ENCODE data around the gene C3orf20. TPM values are rescaled to one million over a fixed set of nuclear protein-coding genes. Genes with fewer than 3 reads are reported as not detected.

The C3orf20 gene
- total and polyA plus RNA-seq, 4 donors = 0.16 to 0.30 TPM; not detected in 2

DNA sequence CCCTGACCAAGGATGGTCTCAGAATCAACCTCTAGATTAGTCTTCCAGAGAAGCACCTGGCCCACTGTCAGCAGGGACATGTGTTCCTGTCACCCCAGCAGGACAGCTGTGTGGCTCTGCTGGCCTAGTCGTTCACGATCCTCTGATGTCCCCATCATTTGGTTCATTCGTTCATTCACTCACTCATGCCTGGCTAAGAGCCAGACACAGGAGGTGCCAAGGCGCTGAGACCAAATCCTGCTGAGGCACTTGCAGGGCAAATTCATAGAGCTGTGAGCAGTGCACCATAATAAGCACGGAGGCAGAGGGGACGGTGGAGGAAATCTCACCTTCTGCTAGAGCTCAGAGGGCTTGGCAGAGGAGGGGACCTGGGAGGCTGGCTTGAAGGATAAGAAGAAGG lies 93.9 kb downstream of the C3orf20 start:
- DNase-seq = no peak
- no peaks in the 10 kb centered on the region for H3K9me3 ChIP-seq (ENCODE audit: control insufficient read depth, low read length)
- 59 to 72% methylated on average over 6 of the region's 6 CpGs for WGBS, 2 donors

DNA sequence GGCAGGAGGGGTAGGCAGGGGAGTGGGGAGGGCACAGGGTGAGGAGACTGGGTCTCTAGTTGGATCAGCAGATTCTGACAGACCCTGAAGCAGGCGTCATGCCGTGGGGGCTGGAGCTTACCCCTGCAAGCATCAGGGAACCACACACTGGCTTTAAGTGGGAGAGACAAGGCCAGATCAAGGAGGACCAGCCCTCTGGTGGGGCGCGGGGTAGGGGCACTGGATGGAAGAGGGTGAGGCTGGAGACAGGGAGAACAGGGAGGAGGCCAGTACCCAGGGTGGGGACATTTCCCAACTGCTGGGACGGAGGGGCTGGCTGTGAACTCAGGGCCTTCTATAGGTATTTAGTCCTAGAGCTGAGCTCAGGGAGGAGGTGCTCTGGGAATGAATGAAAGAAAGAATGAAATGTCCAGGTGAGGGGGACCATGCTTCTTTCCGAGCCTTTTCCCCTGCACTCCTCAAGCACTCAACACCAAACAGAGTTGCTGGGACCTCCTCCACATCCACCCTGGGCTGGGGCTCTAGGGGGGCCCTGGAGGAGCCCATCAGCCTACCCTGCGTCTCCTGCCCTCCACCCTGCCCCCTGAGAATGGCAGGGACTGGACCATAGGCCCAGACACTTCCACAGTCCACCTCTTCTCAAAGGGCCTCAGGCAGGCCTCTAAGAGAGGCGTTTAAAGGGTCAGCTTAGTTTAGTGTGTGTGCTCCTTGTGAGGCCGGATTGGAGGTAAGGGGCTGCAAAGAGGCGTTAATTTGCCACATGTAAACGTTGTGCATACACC lies 94.8 kb downstream of the C3orf20 start:
- Histone ChIP-seq H3K4me3 (ENCODE audit: low read length in 2 of 2) (no peak overlapping the region), H3K9me3 (ENCODE audit: control insufficient read depth, low read length) (no peaks in the 10 kb centered on the region), H3K27me3 (ENCODE audit: control insufficient read depth in 1 of 2, insufficient read depth in 2 of 2, low read length in 1 of 2) (no peaks in the 10 kb centered on the region), H3K36me3 (ENCODE audit: control insufficient read depth in 1 of 2, insufficient read depth in 2 of 2, low read length in 1 of 2) (no peaks in the 10 kb centered on the region), H3K27ac (ENCODE audit: low read depth in 1 of 2, low read length in 2 of 2) (no peak overlapping the region), H3K4me1 (ENCODE audit: control insufficient read depth in 1 of 2, insufficient read depth in 2 of 2, low read length in 2 of 2) (no peaks in the 10 kb centered on the region)
- DNase-seq (no peak), ATAC-seq (ENCODE audit: low FRiP score) (no peak)
- intact Hi-C loops (cut with DNase I) = no loop called here
- 91 to 93% methylated on average over 11 of the region's 11 CpGs for WGBS, 2 donors

More for the DNA sequence above, 93.9 kb downstream of the C3orf20 start:
- ATAC-seq (ENCODE audit: low FRiP score) = no peak
- Histone ChIP-seq H3K27me3 (ENCODE audit: control insufficient read depth in 1 of 2, insufficient read depth in 2 of 2, low read length in 1 of 2) (no peaks in the 10 kb centered on the region), H3K4me3 (ENCODE audit: low read length in 2 of 2) (no peak overlapping the region), H3K36me3 (ENCODE audit: control insufficient read depth in 1 of 2, insufficient read depth in 2 of 2, low read length in 1 of 2) (no peaks in the 10 kb centered on the region), H3K27ac (ENCODE audit: low read depth in 1 of 2, low read length in 2 of 2) (no peak overlapping the region), H3K4me1 (ENCODE audit: control insufficient read depth in 1 of 2, insufficient read depth in 2 of 2, low read length in 2 of 2) (no peaks in the 10 kb centered on the region)
- intact Hi-C loops (cut with DNase I) = no loop called here

DNA sequence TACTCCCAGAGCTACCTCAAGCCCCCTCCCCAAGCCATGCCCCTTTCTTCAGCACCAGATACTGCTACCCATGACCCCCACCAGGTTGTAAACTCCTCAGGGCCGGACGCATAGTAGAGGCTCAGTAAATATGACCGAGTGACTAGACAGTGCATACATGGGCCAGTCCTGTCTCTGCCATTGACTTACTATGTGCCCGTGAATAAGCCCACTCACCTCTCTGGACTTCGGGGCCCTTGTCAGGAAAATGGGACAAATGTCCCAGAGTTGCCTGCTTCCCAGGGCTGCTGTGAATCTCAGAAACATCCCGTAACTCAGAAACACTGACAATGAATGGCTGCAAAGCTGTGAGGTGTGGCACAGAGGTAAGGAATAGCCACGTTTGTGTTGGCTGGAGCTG lies 95.7 kb downstream of the C3orf20 start:
- ATAC-seq (ENCODE audit: low FRiP score) (no peak), DNase-seq (no peak)
- H3K4me3 ChIP-seq (ENCODE audit: low read length in 2 of 2) = no peak overlapping the region
- no peaks in the 10 kb centered on the region for H3K27me3 ChIP-seq (ENCODE audit: control insufficient read depth in 1 of 2, insufficient read depth in 2 of 2, low read length in 1 of 2)
- WGBS, 2 donors = 95 to 96% methylated on average over 7 of the region's 7 CpGs
- no peak overlapping the region for H3K27ac ChIP-seq (ENCODE audit: low read depth in 1 of 2, low read length in 2 of 2)
- intact Hi-C loops (cut with DNase I) = no loop called here
- H3K36me3 ChIP-seq (ENCODE audit: control insufficient read depth in 1 of 2, insufficient read depth in 2 of 2, low read length in 1 of 2) = no peaks in the 10 kb centered on the region
- no peaks in the 10 kb centered on the region for H3K9me3 ChIP-seq (ENCODE audit: control insufficient read depth, low read length)
- H3K4me1 ChIP-seq (ENCODE audit: control insufficient read depth in 1 of 2, insufficient read depth in 2 of 2, low read length in 2 of 2) = no peaks in the 10 kb centered on the region

DNA sequence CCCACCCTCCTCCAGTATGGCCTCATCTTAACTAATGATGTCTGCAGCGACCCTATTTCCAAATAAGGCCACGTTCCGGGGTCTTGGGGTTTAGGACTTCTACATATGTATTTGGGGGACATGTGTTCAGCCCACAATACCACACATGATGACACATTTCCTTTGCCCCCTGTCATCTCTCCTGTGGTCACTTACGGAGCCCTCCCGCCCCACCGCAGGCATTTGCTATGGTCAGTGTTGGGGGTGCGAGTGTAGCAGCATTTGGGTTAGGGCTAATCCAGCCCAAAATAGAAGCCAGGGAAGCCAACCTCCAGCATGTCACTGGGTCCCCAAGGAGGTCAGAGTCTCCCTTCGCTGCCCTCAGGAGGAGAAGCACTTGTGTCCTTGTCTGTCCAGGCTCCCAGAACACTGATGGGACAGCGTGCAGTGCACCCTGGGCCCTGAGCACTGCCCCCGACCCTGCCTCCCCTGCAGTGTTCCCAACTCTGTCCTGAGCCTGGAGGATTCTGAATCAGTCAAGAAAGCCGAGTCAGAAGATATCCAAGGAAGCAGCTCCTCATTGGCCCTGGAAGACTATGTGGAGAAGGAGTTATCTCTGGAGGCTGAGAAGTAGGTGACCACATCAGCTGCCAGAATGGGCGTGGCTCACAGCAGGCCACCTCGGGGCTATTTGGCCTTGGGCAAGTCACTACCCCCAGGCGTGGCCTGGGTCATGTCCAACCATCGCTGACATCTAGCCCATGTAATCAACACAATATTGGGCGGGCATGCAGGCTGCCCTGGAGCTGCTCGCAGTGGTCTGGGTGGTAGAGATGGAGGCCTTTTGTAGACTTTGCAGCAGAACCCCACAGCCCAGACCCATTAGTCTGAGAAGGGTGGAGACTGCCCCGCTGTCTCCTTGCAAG lies 96.9 kb downstream of the C3orf20 start:
- H3K9me3 ChIP-seq (ENCODE audit: control insufficient read depth, low read length) = no peaks in the 10 kb centered on the region
- DNase-seq (no peak), ATAC-seq (ENCODE audit: low FRiP score) (no peak)
- H3K4me1 ChIP-seq (ENCODE audit: control insufficient read depth in 1 of 2, insufficient read depth in 2 of 2, low read length in 2 of 2) = no peaks in the 10 kb centered on the region
- 86 to 90% methylated on average over 18 of the region's 18 CpGs for WGBS, 2 donors
- H3K27me3 ChIP-seq (ENCODE audit: control insufficient read depth in 1 of 2, insufficient read depth in 2 of 2, low read length in 1 of 2) = no peaks in the 10 kb centered on the region
- intact Hi-C loops (cut with DNase I) = no loop called here
- no peak overlapping the region for H3K4me3 ChIP-seq (ENCODE audit: low read length in 2 of 2)
- no peak overlapping the region for H3K27ac ChIP-seq (ENCODE audit: low read depth in 1 of 2, low read length in 2 of 2)
- no peaks in the 10 kb centered on the region for H3K36me3 ChIP-seq (ENCODE audit: control insufficient read depth in 1 of 2, insufficient read depth in 2 of 2, low read length in 1 of 2)

DNA sequence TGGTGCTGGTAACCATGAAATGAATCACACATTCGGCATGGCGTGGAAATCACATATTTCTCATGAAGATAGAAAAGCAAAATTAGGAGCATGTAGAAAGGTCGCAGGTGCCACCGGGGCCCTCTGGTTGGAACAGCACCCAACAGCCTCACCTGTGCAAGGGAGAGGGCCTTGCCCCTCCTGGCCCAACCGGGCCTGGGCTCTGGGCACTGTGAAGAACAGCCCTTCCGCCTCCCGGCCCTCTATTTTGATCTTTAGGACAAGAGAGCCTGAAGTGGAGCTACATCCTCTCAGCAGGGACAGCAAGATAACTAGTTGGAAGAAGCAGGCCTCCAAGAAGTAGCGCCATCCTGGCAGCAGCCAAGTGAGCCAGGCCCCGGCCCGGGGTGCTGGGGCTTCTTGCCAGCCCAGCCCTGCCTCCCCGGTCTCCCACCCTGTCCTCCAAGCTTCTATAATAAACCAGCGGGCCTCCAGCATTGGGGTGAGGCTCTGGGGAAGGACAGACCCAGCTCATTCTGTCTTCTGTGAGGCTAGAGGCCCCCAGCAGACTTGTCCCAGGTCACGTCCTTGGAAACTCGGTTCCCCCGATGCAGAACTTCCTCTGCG lies 97.7 kb downstream of the C3orf20 start:
- H3K27ac ChIP-seq (ENCODE audit: low read depth in 1 of 2, low read length in 2 of 2) = no peak overlapping the region
- no peaks in the 10 kb centered on the region for H3K27me3 ChIP-seq (ENCODE audit: control insufficient read depth in 1 of 2, insufficient read depth in 2 of 2, low read length in 1 of 2)
- no peak overlapping the region for H3K4me3 ChIP-seq (ENCODE audit: low read length in 2 of 2)
- intact Hi-C loops (cut with DNase I) = no loop called here
- DNase-seq = no peak
- no peak for ATAC-seq (ENCODE audit: low FRiP score)
- no peaks in the 10 kb centered on the region for H3K36me3 ChIP-seq (ENCODE audit: control insufficient read depth in 1 of 2, insufficient read depth in 2 of 2, low read length in 1 of 2)
- no peaks in the 10 kb centered on the region for H3K9me3 ChIP-seq (ENCODE audit: control insufficient read depth, low read length)
- H3K4me1 ChIP-seq (ENCODE audit: control insufficient read depth in 1 of 2, insufficient read depth in 2 of 2, low read length in 2 of 2) = no peaks in the 10 kb centered on the region
- WGBS, 2 donors = 88 to 92% methylated on average over 16 of the region's 16 CpGs

DNA sequence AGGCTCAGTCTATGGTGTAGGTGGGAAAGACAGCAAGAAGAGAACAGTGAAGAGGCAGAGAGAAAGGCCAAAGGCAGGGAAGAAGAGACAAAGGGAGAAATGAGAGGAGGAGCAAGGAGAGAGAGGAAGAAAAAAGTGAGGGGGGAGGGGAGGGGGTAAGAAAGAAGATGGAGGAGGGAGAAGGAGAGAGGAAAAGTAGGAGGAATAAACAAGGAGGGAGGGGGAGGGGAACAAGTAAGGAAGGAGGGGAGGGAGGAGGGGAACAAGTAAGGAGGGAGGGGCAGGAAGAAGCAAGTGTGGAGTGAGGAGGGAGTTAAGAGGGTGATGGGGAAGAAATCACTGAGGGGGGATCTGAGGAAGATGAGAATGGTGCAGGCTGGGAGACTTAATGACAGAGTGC lies 98.3 kb downstream of the C3orf20 start:
- Histone ChIP-seq H3K27me3 (ENCODE audit: control insufficient read depth in 1 of 2, insufficient read depth in 2 of 2, low read length in 1 of 2) (no peaks in the 10 kb centered on the region), H3K9me3 (ENCODE audit: control insufficient read depth, low read length) (no peaks in the 10 kb centered on the region), H3K4me1 (ENCODE audit: control insufficient read depth in 1 of 2, insufficient read depth in 2 of 2, low read length in 2 of 2) (no peaks in the 10 kb centered on the region), H3K36me3 (ENCODE audit: control insufficient read depth in 1 of 2, insufficient read depth in 2 of 2, low read length in 1 of 2) (no peaks in the 10 kb centered on the region), H3K27ac (ENCODE audit: low read depth in 1 of 2, low read length in 2 of 2) (no peak overlapping the region), H3K4me3 (ENCODE audit: low read length in 2 of 2) (no peak overlapping the region)
- no peak for DNase-seq
- intact Hi-C loops (cut with DNase I) = no loop called here
- ATAC-seq (ENCODE audit: low FRiP score) = no peak

DNA sequence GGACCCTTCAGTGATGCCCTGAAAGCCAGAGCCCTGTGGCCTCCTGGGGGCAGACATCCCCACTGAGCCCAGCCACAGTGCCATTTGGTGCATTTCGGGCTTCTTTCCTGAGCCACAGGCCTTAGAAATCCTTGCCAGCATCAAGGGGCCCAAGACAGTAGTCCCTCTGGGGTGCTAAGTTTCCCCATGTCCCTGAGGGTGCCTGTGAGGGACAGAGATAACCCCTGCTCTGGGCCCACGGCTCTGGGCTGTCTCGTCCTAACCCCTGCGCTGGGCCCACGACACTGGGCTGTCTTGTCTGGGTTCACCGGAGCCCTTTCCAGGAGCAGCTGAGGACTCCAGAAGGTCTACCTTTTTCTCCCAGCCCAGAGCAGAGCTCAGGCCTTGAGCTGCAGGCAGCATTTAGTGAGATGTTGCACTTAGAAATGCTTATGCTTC lies 98.8 kb downstream of the C3orf20 start:
- Histone ChIP-seq H3K36me3 (ENCODE audit: control insufficient read depth in 1 of 2, insufficient read depth in 2 of 2, low read length in 1 of 2) (no peaks in the 10 kb centered on the region), H3K4me3 (ENCODE audit: low read length in 2 of 2) (no peak overlapping the region), H3K4me1 (ENCODE audit: control insufficient read depth in 1 of 2, insufficient read depth in 2 of 2, low read length in 2 of 2) (no peaks in the 10 kb centered on the region), H3K27me3 (ENCODE audit: control insufficient read depth in 1 of 2, insufficient read depth in 2 of 2, low read length in 1 of 2) (no peaks in the 10 kb centered on the region), H3K27ac (ENCODE audit: low read depth in 1 of 2, low read length in 2 of 2) (no peak overlapping the region), H3K9me3 (ENCODE audit: control insufficient read depth, low read length) (no peaks in the 10 kb centered on the region)
- ATAC-seq (ENCODE audit: low FRiP score) = no peak
- no peak for DNase-seq
- 90% methylated on average over 6 of the region's 6 CpGs for WGBS, 2 donors
- intact Hi-C loops (cut with DNase I) = no loop called here

DNA sequence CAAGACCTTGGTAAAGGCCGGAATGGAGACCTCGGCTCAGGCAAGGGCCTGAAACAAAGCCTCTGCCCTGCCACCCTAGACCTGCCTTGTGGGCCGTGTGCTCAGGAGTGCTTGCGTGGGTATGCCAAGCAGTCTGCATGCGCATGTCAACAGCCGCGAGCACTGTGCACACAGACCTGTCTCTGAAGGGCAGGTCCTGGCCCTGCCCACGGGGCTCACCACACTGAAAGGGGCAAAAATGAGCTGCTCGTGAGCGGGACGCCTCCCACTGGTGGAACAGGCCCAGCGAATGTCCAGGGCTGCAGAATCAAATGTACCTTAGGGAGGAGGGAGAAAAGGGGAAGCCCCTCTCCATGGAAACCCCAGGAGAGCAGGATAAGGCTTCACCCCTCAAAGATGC lies 99.5 kb downstream of the C3orf20 start:
- Histone ChIP-seq H3K9me3 (ENCODE audit: control insufficient read depth, low read length) (no peaks in the 10 kb centered on the region), H3K4me3 (ENCODE audit: low read length in 2 of 2) (no peak overlapping the region), H3K4me1 (ENCODE audit: control insufficient read depth in 1 of 2, insufficient read depth in 2 of 2, low read length in 2 of 2) (no peaks in the 10 kb centered on the region), H3K36me3 (ENCODE audit: control insufficient read depth in 1 of 2, insufficient read depth in 2 of 2, low read length in 1 of 2) (no peaks in the 10 kb centered on the region), H3K27me3 (ENCODE audit: control insufficient read depth in 1 of 2, insufficient read depth in 2 of 2, low read length in 1 of 2) (no peaks in the 10 kb centered on the region), H3K27ac (ENCODE audit: low read depth in 1 of 2, low read length in 2 of 2) (no peak overlapping the region)
- DNase-seq = no peak
- no peak for ATAC-seq (ENCODE audit: low FRiP score)
- WGBS, 2 donors = 88 to 91% methylated on average over 12 of the region's 12 CpGs
- intact Hi-C loops (cut with DNase I) = no loop called here
